GM19395 (cell line): ENCODE results near the gene ZNF23.
"Not testable (repeated sequence)": the region's sequence is repeated elsewhere in the genome, so short reads cannot be mapped to it uniquely, and the experiment has no call there.

Experiments used
- ATAC-seq: cut with Tn5 transposase; IDR thresholded peaks from one replicate; pipeline ENCODE4 v1.9.1; 2021; ENCODE audit warnings: mild to moderate bottlenecking, moderate library complexity; ENCODE audit not compliant: unreplicated experiment

Gene ZNF23

DNA sequence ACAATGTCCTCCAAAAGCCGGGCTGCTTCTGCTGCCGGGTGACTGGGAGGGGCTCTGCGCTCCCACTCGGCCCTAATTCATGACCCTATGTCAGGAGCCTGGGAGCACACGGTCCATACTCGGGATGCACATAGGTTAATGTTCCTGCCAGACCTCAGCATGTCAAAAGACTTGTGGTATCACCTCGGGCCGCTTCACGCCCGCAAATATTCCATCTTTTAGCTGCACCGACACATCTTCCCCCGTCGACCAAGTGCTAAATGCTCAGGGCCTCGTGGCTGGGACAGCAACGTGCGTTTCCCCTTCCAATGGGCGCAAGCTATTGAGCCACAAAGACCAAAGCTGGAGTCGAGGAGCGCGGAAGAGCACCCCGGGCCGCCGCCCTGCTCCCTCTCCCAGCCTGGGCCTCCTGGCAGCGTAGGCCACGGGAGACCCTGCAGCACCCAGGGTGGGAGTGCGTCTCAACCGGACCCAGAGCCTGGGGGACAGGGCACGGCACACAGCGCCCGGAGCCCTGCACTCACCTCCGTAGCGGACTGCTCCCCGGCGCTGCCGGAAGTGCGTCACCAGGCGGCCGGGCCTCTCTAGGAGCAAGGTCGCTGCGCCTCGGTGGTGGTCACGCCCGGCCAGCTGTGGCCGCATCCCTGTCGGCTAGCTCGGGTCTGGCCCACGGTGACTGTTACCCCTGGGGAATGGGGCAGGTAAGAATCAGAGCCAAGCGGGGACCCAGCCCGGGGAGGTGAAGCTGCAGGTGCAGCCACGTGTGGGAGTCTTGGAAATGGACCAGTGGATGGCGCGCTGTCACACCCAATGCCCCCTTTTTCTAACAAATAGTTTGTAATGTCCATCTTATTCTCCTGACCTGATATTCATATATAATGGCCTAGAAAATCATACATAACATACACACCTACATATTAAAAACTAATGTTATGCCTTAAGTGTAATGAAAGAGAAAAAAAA is at the start of gene ZNF23:
Gene ZNF23, minus strand, starts transcription at position 562 of the 963 bp plus-strand sequence. CDS start 5,451 bp downstream, outside the sequence.
- ATAC-seq, result peak; percentile 94

GRCh38 chr16:71507061-71507460 is 45.0 kb upstream of the ZNF23 start:
- ATAC-seq, result no peak

- ATAC-seq, result no peak
Observed at GRCh38 chr16:71504901-71505300, 42.9 kb upstream of the ZNF23 start.

DNA sequence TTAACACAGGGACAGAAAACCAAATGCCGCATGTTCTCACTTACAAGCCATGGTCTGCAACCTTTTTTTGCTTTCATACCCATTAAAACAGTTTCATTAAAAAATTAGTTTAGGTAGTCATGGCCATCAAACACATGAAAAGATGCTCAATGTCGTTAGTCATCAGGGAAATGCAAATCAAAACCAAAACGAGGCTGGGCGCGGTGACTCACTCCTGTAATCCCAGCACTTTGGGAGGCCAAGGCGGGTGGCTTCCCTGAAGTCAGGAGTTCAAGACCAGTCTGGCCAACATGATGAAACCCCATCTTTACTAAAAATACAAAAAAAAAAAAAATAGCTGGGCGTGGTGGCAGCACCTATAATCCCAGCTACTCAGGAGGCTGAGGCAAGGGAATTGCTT is 42.0 kb upstream of the ZNF23 start:
- not testable (repeated sequence) for ATAC-seq

DNA sequence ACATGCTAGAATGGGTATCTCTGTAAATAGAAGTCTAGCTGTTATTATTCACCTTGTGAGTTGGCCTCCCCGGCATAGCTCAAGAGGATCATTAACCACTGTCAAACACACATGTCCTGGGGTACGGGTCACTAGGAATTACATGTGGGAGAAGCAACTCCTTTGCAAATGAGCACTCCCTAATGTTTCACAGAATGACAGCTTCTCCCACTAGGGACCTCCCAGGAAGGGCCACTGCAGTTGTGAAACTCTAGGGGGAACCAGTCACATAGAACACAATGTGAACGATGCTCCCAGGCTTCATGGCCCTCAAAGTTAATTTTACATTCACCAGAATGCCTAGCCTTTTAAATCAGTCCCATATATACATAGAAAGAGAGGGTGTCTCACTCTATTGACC is 39.5 kb upstream of the ZNF23 start:
- no peak for ATAC-seq

DNA sequence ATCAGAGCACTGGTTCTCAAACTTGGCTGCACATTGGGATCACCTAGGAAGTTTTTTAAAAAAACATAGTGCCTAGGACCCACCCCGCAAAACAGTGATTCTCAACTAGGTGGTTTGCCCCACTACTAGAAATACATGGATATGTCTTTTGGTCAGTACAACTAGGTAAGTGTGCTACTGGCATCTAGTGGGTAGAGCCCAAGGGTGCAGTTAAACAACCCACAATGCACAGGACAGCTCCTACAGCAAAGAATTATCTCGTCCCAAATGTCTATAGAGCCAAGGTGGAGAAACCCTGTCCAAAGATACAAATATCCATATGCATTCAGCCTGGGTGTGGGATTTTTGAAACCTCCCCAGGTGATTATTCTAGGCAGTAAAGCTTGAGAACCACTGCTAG is 38.9 kb upstream of the ZNF23 start:
- no peak for ATAC-seq

DNA sequence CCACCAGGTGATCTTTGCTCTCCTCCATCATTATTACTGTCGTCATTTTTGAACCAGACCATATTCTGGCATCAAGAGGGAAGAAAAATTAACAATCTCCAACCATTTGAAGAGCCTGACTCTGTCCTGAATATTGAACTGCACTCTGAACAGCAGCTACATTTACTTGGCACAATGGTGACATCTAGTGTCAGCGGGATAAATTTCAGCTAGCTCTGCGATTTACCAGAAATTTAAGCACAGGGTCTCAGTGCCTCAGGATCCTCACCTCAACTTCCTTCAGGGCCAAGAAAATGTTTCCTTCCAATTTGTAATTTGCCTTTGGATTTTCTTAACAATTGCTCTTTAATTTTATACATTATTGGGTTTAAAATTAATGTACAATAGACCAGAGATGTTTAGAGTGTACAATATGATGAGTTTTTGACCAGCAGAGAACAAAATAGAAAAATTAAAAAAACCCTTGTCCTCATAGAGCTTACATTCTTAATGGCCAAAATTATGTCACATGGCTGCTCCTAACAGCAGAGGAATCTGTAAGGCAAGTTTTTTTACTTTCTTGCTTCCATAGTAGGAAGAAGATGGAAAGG is 37.8 kb upstream of the ZNF23 start:
- ATAC-seq, result peak; percentile 68

- ATAC-seq, result no peak
Observed at GRCh38 chr16:71498031-71498430, 36.0 kb upstream of the ZNF23 start.

GRCh38 chr16:71493213-71493612 is 31.2 kb upstream of the ZNF23 start:
- no peak for ATAC-seq

DNA sequence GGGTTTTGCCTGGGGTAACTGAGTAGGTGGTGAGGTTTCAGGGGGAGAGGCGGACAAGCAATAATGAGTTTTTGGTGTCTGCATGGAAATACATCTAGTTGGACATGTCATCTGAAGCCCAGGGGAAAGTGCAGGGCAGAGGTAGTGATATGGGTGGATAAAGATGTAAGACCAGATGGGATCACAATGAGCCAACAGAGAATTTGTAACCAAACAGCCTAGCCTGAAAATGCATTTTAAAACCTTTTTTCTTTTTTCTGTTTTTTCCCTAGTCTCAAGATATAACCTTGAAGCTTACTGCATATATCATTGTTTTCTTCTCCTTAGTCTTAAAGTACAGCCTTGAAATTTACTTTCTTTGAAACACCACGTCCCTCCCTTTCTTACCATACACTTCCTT is 30.7 kb upstream of the ZNF23 start:
- ATAC-seq, result no peak

DNA sequence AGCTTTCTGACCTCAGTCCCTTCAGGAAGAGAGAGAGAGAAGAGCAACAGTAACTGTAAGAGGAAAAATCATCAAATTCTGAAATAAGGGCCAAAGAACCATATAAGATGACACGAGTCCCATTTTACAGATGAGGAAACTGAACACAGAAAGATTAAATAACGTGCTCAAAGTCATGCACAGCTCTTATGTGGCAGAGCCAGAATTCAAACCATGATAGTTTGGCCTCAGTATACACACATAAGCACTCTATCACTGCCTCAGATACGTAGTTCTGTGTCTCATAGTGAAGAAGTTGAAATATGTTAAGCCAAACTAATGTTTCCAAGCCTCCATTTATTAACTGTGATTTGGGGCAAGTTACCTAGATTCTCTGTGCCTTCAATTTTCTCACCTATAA is 29.0 kb upstream of the ZNF23 start:
- ATAC-seq, result no peak

DNA sequence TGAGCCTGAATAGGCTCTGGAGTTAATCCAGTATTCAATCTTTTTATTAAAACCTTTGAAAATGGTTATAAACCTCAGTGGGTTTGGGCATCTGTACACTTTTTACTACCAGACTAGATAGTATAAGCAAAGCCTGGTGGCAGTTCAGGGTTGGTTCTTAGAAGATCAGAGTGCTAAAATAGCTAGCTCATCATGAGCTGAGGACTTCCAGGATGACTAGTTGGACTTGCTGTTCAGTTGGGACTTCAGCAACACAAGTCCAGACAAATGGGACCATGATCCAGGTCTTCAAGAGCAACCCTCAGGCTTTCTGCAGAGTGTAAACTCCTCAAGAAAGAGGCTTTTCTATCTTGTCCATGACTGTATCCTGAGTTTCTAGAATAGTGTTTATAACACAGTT is 28.3 kb upstream of the ZNF23 start:
- ATAC-seq, result no peak

DNA sequence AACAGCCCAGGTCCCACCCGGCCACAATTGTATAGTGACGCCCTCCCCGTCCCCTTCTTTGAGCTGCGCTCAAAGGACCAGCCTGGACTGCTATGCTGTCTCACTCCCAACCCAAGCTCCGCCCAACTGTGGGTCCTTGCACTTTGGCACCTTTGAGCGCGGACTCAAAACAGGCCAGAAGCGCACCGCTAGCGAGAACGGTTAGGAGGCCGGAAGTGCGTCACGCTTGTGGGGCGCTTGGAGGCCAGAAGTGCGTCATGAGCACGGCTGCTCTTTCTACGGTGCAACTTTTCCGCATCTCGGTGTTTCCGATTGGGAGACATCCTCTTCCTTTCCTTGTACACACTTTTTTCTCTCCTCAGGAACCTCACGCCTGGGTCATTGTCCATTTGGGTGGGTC is 27.1 kb upstream of the ZNF23 start, which contains the start of gene ZNF19:
Gene ZNF19, minus strand, starts transcription at position 203 of the 400 bp plus-strand sequence. CDS start 7,210 bp downstream, outside the sequence.
- ATAC-seq, result no peak

- peak; percentile 94 for ATAC-seq
Observed at GRCh38 chr16:71484006-71484893, 22.2 kb upstream of the ZNF23 start.

- no peak for ATAC-seq
Observed at GRCh38 chr16:71482569-71482968, 20.5 kb upstream of the ZNF23 start.

DNA sequence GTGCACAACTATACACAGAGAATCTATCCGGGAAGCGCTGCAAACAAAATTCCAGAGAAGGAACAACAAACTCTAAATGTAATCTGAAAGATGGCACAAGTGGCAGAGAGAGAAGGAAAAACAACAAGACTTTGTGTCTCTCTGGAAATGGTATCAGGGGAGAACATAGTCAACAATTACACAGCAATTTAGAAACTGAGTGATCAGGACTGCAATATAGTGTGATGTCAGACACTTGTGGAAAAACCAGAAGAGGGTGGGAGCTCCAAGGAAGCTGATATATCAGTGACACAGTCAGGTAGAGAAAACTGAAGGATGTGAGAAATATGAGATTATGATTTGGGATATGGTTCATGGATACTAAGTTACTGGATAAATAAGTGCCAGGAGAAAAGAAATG is 18.9 kb upstream of the ZNF23 start:
- ATAC-seq, result no peak

DNA sequence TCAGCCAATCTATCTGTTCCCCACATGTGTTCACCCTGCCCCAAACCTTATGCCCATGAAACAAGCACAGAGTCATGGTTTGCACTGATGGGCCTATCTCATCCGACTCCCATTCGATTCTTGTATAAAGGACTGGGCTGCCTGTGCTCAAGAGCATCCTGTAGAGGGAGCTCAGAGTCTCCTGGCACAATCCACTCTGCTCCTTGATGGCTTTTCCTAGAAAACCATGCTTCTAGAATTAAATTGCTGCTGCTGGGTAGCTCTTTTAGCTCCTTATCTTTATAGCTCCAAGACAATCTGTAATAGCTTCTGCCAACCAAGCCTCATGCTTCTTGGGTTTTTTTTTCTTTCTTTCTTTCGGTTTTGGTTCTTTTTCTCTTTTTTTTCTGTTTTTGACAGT is 17.4 kb upstream of the ZNF23 start:
- ATAC-seq, result no peak

DNA sequence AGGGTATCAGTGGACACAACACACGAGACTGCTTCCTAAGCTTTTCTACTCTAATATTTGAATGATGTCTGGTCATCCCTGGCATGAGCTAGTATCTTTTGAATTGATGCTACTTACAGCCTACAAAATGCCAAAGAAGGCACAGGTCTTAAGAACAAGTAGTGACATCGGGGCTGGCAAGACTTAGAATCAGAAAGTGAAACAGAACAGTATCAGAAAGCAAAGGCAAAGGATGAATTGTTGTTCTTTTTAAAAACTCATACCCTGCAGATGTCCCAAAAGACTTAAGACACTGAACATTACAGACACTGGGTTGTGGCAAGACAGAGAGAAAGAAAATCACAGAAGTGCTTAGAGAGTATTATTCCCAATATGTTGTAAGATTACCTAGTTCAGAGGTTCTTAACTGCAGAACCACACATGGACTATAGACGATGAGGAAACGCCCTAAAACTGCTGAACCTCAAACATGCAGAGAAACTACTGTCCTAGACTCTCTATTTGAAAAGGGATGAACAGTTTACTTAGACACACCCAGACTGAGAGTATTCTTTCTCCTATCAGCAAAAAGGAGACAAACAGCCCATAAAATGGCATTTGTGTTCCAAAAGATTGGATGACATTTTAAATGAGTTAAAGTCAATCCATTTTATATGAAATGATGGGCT is 14.5 kb upstream of the ZNF23 start:
- ATAC-seq, result peak; percentile 59

DNA sequence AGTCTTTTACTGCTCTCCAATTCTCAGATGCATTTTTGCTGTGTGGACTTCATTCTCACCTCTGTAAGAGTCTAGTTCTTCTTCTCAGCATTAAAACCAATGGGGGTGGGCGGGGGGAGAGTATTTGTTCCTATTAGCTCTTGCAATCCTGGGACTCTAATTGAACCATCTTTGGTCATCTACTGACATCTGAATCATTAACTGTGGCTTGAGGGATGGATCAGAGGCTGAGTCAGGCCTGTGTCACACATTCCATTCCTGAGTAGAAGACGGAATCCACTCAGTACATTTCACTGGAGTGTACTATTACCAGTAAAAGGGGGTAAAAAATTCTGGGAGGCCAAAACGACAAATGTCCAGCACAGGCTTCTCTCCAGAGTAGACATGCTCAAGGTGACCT is 12.8 kb upstream of the ZNF23 start:
- ATAC-seq, result no peak

- no peak for ATAC-seq
Observed at GRCh38 chr16:71473891-71474290, 11.8 kb upstream of the ZNF23 start.

GRCh38 chr16:71472931-71473330 is 10.9 kb upstream of the ZNF23 start:
- ATAC-seq, result no peak
